NCI-H82 treated with DMSO at 0.1 percent for 48 hours (cell line): Measurements from ENCODE around the gene TBX10.
A peak's percentile ranks its signal among the peaks of the same experiment; 100 is the strongest.
"Not testable (repeated sequence)": the region's sequence is repeated elsewhere in the genome, so short reads cannot be mapped to it uniquely, and the experiment has no call there.

Source experiments
- DNase-seq: peaks from one replicate; lab custom pipeline; 2025; ENCODE audit not compliant: unreplicated experiment; lab: John Stamatoyannopoulos, UW

TBX10 gene

DNA sequence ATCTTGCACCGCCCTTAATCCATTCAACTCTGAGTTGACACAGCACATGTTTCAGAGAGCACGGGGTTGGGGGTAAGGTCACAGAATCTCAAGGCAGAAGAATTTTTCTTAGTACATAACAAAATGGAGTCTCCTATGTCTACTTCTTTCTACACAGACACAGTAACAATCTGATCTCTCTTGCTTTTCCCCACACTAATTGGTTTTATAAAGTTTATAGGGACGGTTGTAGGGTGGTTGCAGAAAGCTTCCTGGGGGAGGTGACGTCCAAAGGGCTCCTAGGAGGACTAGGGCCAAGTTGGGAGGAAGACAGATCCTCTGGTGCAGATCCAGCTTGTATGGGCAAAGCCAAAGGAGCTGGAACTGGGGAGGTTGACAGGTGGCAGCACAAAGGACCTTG is 35.4 kb downstream of the TBX10 start:
- not testable (repeated sequence) for DNase-seq

DNA sequence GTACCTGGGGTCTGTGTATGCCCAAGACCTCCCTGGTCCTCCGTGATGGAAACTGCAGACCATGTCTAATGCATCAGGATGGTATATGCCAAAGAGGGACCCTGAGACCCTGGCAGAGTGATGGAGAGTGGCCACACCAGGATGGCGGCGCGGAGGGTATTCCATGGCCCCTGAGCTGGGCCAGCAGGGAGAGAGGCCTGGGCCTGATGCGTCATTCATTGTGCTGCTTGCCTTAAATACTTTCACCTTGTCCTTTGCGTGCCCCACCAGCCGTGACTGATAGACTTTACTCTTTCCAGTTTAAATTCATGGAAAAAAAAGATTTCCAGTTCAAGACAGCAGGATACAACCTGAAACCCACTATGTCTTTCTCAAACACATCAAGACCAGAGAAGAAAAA is 38.5 kb downstream of the TBX10 start:
- no peak for DNase-seq

DNA sequence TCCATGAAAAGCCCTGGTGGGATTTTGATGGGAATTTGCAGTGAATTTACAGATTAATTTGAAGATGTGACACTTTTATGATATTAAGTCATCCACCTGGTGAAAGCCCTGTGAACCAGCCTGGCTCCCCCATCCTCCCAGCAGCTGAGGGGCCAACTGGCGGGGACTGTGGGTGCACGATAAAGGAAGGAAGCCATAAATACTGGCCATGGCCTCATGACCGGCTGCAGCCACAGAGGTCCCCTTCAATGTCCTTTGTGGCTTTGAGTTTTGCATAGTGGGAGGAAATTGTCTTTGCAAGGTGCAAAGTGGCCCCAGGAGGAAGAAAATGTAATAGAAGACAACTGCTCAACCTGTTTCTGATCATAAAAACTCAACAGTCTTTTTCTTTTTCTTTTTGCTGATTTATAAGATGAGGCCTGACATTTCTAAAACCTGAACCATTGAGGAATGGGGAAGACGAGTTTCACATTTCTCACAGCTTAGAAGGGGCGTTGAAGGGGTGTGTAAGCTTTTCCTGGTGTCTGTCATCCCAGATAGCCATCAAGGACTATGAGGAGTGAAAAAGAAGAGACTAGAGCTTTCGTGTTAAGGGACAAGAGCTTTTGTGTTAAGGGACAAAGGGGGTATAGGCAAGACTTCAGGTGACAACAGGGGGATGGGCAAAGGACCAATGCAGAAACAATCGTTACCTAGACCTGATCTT is 39.1 kb downstream of the TBX10 start:
- DNase-seq: no peak

DNA sequence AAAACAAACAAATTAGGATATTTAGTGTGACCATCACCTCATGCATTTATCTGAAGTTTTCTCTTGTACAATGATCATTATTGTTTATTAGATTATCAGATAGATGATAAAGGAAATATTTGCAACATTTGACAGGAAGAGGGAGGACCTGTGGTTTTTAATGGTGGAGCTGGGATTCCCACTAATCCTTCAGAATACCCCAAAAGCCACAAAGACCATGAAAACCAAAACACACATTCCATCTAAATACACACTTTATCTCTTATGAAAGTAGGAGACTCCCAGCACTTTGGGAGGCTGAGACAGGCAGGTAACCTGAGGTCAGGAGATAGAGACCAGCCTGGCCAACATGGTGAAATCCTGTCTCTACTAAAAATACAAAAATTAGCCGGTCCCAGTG is 40.4 kb downstream of the TBX10 start:
- no peak for DNase-seq

DNA sequence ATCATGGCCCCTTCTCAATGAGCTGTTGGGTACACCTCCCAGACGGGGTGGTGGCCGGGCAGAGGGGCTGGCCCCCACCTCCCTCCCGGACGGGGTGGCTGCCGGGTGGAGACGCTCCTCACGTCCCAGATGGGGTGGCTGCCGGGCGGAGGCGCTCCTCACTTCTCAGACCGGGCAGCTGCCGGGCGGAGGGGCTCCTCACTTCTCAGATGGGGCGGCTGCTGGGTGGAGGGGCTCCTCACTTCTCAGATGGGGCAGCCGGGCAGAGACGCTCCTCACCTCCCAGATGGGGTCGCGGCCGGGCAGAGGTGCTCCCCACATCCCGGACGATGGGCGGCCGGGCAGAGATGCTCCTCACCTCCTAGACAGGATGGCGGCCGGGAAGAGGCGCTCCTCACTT is 41.6 kb downstream of the TBX10 start:
- not testable (repeated sequence) for DNase-seq

DNA sequence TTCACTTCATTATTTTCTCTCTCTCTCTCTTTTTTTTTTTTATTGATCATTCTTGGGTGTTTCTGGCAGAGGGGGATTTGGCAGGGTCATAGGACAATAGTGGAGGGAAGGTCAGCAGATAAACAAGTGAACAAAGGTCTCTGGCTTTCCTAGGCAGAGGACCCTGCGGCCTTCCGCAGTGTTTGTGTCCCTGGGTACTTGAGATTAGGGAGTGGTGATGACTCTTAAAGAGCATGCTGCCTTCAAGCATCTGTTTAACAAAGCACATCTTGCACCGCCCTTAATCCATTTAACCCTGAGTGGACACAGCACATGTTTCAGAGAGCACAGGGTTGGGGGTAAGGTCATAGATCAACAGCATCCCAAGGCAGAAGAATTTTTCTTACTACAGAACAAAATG is 42.1 kb downstream of the TBX10 start:
- not testable (repeated sequence) for DNase-seq

DNA sequence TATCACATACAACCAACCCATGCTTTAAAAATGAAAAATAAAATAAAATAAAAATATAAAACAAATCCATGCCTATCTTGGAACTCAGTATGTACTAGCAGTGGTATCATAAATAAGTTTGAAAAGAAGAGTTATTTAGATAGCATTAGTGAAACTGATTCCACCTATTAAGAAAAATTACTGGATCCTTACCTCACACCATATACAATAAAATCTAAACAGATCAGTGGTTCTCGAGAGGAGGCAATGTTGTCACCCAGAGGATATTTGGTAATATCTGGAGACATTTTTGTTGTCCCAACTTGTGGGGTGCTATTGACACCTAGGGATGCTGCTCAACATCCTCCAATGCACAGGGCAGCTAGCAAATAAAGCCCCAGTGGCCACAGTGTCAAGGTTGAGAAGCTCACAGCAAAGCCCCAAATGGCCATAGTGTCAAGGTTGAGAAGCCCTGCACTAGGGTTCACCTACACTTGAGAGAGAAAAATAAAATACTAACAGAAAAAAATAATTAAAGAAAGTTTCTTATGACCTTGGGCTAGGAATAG is 42.7 kb downstream of the TBX10 start:
- DNase-seq: no peak

DNA sequence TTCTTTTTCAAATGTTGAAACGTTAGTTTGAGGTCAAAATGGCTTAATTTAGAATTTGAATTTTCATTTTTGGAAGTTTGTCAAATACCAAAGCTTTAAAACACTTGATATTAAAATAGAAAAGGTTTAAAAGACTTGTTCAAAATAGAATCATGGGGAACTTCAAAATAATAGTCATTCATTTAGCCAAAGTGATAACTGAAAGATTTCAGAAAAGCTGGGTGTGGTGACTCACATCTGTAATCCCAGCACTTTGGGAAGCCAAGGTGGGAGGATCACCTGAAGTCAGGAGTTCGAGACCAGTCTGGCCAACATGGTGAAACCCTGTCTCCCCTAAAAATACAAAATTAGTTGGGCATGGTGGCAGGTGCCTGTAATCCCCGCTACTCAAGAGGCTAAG is 45.1 kb downstream of the TBX10 start:
- no peak for DNase-seq

DNA sequence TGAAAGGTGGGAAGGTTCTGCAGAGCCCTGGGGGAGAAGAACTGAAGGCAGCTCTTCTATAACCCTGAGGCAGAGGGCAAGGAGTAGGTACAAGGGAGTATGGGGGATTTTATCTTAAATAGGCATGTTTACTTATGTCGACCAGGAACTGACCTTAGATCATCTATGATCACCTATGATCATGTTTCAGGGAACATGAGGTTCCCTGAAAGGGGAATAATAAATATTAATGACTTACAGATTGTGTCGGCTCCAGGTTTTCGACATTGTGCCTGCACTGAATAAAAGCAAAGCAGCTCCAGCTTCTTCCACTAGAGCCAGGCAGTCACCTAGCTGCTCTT is 46.0 kb downstream of the TBX10 start:
- no peak for DNase-seq

DNA sequence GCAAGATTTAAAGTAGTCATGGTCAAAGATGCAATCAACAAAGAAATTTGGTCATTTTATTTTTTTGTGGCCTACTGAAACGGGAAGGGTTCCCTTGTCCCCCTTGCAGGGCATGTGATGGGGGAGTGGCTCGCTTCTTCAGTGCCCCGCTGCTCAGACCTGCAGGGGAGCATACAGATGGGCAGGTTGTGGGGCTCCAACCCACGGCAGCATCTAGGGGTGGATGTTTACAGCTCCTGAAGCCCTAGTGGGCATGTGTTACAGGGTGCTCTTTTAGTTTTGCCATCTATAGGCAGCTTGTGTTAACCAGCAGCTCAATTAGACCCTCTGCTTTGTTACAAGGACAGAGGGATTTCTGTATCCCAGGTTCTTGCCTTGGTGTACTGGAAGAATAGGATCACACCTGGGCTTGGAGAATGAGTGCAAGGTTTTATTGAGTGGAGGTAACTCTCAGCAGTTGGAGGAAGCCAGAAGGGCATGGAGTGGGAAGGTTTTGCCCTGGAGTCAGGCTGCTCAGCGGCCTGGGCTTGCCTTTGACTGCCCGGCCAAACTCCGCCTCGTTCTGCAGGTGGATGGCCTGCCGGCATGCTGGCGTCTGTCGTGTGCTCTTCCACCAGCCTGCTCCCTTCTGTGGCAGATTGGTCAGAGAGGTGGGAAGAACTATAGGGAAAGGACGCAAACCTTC is 46.5 kb downstream of the TBX10 start:
- DNase-seq: no peak

DNA sequence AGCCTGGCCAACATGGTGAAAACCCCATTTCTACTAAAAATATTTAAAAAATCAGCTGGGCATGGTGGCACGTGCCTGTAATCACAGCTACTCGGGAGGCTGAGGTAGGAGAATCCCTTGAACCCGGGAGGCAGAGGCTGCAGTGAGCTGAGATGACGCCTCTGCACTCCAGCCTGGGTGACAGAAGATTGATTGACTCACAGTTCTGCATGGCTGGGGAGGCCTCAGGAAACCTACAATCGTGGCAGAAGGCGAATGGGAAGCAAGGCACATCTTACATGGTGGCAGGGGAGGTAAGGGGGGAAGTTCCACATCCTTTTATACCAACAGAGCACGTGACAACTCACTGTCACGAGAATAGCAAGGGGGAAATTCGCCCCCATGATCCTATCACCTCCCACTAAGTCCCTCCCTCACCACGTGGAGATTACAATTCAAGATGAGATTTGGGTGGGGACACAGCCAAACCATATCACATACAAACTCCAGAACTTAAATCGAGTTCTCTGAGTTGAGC is 50.6 kb downstream of the TBX10 start:
- not testable (repeated sequence) for DNase-seq

DNA sequence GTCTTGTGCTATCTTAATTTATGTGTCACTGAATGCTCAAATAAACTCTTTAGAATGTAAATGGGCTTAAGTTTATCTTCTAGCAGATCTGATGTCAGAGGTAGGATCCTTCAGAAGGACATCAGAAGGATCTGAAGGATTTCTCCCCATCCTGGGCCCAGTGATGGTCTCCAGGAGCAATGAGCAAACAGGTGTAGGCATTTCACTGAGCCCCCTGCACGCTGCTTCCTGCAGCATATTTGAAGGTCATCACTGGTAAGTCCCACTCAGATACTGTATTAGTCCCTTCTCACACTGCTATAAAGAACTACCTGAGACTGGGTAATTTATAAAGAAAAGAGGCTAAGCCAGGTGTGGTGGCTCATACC is 51.4 kb downstream of the TBX10 start:
- no peak for DNase-seq

DNA sequence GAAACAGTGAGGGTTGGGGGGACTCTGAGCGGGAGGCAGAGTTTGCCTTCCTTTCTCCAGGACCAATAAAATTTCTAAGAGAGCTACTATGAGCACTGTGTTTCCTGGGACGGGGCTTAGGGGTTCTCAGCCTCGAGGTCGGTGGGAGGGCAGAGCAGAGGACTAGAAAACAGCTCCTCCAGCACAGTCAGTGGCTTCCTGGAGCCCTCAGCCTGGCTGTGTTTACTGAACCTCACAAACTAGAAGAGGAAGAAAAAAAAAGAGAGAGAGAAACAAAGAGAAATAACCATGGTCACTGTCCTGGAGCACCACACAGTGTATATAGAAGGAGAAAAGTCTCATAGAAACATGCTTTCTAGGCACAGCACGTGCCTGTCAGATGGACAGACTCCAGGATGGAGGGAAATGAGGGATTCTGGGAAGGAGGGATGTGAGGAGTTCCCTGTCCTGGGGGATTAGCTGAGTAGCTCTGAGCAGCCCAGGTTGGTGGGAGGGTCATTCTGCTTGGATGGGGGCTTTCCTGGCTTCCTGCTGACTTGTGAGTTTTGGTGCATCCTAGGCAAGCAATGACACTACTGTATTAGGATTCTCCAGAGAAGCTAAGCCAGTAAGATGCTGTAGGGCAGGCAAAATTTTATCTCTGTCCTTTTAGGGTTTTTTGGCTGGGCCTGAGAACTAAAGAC is 52.9 kb downstream of the TBX10 start:
- DNase-seq: no peak

DNA sequence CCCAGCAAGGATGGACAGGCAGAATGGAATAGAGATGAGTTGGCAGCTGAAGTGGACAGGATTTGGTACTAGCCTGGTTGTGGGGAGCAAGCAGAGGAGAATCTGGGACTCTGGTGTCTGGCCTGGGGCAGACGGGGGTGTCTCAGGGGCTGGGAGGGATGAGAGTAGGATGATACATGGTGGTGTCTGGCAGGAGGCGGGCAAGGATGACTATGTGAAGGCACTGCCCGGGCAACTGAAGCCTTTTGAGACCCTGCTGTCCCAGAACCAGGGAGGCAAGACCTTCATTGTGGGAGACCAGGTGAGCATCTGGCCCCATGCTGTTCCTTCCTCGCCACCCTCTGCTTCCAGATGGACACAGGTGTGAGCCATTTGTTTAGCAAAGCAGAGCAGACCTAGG is 53.7 kb downstream of the TBX10 start:
- DNase-seq: no peak

DNA sequence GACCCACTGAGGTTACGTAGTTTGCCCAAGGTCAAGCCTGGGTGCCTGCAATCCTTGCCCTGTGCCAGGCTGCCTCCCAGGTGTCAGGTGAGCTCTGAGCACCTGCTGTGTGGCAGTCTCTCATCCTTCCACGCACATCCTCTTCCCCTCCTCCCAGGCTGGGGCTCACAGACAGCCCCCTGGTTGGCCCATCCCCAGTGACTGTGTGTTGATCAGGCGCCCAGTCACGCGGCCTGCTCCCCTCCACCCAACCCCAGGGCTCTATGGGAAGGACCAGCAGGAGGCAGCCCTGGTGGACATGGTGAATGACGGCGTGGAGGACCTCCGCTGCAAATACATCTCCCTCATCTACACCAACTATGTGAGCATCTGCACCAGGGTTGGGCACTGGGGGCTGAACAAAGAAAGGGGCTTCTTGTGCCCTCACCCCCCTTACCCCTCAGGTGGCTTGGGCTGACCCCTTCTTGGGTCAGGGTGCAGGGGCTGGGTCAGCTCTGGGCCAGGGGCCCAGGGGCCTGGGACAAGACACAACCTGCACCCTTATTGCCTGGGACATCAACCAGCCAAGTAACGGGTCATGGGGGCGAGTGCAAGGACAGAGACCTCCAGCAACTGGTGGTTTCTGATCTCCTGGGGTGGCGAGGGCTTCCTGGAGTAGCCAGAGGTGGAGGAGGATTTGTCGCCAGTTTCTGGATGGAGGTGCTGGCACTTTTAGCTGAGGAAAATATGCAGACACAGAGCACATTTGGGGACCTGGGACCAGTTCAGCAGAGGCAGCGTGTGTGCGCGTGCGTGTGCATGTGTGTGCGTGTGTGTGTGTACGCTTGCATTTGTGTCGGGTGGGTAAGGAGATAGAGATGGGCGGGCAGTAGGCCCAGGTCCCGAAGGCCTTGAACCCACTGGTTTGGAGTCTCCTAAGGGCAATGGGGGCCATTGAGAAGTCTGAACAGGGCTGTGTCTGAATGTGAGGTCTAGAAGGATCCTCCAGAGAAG is 54.4 kb downstream of the TBX10 start:
- DNase-seq: no peak

DNA sequence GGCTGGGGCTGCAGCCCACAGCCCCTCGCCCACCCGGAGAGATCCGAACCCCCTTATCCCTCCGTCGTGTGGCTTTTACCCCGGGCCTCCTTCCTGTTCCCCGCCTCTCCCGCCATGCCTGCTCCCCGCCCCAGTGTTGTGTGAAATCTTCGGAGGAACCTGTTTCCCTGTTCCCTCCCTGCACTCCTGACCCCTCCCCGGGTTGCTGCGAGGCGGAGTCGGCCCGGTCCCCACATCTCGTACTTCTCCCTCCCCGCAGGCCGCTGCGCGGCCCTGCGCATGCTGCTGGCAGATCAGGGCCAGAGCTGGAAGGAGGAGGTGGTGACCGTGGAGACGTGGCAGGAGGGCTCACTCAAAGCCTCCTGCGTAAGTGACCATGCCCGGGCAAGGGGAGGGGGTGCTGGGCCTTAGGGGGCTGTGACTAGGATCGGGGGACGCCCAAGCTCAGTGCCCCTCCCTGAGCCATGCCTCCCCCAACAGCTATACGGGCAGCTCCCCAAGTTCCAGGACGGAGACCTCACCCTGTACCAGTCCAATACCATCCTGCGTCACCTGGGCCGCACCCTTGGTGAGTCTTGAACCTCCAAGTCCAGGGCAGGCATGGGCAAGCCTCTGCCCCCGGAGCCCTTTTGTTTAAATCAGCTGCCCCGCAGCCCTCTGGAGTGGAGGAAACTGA is 55.2 kb downstream of the TBX10 start:
- no peak for DNase-seq

DNA sequence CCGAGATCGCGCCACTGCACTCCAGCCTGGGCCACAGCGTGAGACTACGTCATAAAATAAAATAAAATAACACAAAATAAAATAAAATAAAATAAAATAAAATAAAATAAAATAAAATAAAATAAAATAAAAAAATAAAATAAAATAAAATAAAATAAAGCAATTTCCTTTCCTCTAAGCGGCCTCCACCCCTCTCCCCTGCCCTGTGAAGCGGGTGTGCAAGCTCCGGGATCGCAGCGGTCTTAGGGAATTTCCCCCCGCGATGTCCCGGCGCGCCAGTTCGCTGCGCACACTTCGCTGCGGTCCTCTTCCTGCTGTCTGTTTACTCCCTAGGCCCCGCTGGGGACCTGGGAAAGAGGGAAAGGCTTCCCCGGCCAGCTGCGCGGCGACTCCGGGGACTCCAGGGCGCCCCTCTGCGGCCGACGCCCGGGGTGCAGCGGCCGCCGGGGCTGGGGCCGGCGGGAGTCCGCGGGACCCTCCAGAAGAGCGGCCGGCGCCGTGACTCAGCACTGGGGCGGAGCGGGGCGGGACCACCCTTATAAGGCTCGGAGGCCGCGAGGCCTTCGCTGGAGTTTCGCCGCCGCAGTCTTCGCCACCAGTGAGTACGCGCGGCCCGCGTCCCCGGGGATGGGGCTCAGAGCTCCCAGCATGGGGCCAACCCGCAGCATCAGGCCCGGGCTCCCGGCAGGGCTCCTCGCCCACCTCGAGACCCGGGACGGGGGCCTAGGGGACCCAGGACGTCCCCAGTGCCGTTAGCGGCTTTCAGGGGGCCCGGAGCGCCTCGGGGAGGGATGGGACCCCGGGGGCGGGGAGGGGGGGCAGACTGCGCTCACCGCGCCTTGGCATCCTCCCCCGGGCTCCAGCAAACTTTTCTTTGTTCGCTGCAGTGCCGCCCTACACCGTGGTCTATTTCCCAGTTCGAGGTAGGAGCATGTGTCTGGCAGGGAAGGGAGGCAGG is 56.0 kb downstream of the TBX10 start, which contains the start of gene GSTP1:
Gene GSTP1 (plus strand): TSS at position 566 of the 958 bp plus-strand sequence. CDS start 32 bp downstream, at position 598.
- peak; percentile 60 for DNase-seq

DNA sequence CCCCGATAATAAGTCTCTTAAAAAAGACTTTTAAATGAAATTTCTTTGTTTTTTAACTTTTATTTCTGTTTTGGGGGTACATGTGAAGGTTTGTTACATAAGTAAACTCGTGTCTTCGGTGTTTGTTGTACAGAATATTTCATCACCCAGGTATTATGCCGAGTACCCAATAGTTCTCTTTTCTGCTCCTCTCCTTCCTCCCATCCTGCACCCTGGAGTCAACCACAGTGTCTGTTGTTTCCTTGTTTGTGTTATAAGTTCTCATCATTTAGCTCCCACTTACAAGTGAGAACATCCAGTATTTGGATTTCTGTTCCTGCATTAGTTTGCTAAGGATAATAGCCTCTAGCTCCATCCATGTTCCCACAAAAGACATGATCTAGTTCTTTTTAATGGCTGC is 57.6 kb downstream of the TBX10 start:
- no peak for DNase-seq

DNA sequence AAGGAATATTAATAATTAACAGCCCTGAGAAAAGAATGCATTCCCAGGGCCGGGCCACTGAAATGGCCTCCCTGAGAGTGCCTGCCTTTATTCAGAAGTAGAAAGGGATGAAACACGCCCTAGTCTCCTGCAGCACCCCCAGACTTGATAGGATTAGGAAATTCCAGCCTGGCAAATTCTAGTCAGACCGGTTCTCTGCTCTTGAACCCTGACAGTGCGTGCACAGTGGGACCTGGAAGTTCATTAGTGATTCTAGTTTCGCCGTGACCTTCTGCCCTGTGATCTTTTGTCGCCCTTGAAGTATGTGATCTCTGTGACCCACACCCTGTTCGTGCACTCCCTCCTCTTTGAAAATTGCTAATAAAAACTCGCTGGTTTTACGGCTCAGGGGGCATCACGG is 58.1 kb downstream of the TBX10 start:
- no peak for DNase-seq
